Right lung (tissue), 5 donors: ENCODE measurements around the gene UNC5B. TPM values are rescaled to one million over a fixed set of nuclear protein-coding genes. Genes with fewer than 3 reads are reported as not detected.
A peak's percentile ranks its signal among the peaks of the same experiment; 100 is the strongest.
"Not testable (repeated sequence)": the region's sequence is repeated elsewhere in the genome, so short reads cannot be mapped to it uniquely, and the experiment has no call there.

ENCODE experiments used
- DNase-seq, 2 donors: peaks; one replicate each; pipeline ENCODE4 v3.0.0-alpha.2; 2013
- polyA plus RNA-seq, 5 donors: library from polyadenylated mRNA; unstranded; fragments of 120-200 nt; gene quantifications; one replicate each; pipeline versions ENCODE4 v1.2.1 to v1.2.3, GENCODE V29; 2013; ENCODE audit warnings: inconsistent platforms in 1 of 5, low replicate concordance in 1 of 5; ENCODE audit not compliant: insufficient read length in 5 of 5, insufficient read depth in 1 of 5

Gene UNC5B
- polyA plus RNA-seq, 5 donors = 19.4 to 21.0 (median 19.4) TPM

DNA sequence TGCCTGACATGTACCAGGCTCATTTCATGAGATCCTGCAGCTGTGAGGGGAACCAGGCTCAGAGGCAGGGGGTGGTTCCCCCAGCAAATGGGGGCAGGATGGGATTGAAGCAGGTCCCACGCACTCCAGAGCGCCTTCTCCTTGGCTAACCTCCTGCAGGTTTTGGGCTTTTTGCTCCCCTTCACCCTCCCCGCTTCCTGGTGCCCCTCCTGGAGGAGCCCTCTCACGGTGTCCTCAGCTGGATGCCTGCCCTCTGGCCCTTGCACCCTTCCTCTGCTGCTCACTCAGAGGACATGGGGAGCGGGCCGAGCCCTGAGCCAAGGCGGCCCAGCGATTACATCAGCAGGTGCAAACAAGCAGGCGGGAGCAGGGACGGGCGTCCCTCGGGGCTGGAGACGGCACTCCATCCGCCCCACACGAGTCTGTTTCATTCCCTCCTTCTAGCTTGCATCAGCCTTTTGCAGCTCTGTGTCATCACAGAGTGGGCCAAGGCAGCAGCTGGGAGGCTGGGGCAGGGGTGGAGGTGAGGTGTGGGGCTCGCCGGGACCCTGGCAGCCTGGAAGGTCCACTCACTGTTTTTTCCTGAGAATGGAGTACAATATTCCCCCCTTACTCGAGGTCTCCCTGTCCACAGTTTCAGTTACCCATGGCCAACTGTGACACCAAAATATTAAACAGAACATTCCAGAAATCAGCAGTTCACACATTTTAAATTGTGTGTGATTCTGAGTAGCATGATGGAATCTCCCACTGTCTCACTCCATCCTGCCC lies 54.0 kb downstream of the UNC5B start:
- no peak for DNase-seq

DNA sequence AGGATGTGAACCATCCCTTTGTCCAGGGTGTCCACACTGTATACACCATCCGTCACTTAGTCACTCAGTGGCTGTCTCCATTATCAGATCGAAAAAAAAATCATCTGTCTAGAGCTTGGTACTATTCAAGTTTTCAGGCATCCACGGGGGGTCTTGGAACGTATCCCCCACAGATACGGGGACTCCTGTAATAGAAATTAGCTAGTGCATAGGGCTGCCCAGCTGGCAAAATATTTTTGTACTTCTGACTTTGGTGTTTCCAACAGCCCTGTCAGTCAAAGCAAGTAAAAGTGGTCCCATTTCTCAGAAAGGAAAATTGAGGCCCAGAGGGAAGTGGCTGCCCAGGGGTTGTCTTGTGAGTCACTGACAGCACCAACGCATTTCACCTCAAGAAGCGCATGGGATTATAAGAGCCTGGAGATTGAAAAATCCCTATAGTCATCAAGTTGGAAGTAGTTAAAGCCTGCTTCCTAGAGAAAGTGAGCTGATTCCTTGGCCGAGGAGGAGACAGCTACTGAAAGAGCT lies 54.6 kb downstream of the UNC5B start:
- DNase-seq = no peak

DNA sequence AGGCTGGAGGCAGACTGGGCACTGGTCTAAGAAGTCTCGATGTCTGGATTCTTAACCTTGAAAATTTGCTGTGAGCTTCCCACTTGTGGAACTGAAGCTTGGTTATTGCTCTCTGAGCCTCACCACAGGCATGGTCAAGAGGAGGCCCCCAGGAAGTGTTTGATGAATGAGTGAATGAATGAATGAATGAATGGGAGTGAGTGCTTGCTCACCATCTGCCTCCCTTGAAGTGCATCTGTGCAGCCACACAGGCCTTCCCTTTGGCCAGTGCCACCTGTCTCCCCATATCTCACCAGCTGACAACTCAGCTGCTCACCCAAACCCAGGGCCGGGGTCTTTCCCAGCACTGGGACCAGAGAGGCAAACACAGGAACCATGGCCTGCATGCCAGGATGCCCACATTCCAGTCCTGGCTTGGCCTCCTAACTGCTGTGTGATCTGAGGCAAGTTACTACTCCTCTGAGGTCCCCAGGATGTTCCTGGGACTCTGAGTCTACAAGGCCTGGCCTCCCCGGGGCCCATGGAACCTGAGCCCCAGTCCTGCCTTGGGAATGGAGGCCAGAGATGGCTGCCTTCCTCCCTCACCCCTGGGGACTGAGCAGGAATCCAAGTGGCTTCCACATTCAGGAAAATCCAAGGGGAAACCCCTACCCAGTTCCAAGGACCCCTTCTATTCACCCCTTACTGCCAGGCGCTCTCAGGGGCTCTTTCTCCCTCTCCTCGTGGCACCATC lies 55.3 kb downstream of the UNC5B start:
- DNase-seq = no peak

DNA sequence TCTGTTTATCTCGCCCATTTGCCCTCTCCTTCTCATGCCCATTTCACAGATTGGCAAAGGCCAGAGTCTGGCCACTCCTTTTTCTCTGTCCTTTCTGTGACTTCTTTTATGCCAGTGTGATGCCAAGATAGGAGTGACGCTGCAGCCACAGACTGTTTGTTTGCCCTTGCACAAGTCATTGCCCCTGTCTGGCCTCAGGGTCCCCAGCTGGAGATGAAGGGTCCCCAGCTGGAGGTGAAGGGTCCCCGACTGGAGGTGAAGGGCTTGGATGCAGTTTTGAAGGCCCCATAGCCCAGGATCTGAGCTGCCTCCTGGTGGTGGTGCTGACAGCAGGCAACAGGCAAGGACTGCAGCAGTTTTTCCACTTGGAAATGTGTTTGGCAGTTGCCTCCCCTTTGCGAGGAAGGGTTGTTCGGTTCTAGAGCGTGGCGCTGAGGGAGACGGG lies 55.9 kb downstream of the UNC5B start:
- no peak for DNase-seq

GRCh38 chr10:71268758-71269157 lies 56.4 kb downstream of the UNC5B start:
- DNase-seq = no peak

GRCh38 chr10:71269301-71270288 lies 57.2 kb downstream of the UNC5B start:
- DNase-seq = no peak

DNA sequence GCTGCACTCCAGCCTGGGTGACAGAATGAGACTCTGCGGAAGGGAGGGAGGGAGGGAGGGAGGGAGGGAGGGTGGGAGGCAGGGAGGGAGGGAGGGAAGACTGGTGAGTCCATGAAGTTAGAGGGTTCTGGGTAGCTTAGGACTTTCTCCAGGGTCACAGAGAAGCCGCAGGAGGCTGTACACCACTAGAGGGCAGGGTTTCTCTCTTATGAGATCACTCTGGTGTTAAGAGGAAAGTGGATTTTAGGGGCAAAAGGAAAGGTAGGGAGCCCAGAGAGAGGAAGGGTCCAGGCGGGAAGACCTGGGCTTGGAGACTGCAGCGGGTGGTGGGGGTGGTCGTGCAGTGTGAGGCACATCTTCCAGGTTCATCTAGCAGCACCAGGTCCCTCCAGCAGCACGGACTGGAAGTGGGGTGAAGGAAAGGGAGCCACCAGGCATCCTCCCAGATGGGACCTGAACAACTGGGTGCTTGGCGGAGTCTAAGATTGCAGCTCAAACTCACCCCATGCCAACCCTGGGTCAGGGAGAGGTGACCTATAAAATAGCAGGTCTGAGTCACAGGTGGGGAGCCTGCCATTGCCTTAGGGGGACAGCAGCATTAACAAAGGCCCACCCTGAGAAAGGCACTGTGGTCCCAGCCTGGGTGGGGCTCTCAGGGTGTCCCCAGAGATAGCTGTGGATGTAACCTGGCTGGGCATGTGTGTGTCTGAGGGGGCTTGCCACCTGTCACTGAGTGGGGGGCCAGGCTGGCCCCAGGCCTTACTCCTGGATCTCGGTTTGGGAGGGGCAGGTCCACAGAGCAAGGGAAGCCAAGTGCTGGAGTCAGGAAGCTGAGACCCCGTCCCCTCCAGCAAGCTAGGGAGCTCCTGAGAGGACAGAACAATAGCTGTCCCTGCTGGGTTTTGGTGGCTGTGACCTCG lies 58.2 kb downstream of the UNC5B start:
- peak in 1 of 2 donors; percentile 52 for DNase-seq

GRCh38 chr10:71271662-71272055 lies 59.3 kb downstream of the UNC5B start:
- DNase-seq = no peak

- DNase-seq = no peak
Observed at GRCh38 chr10:71272056-71272771, 59.8 kb downstream of the UNC5B start.

- not testable (repeated sequence) for DNase-seq
Observed at GRCh38 chr10:71272974-71273373, 60.6 kb downstream of the UNC5B start.

- no peak for DNase-seq
Observed at GRCh38 chr10:71273506-71273905, 61.1 kb downstream of the UNC5B start.

DNA sequence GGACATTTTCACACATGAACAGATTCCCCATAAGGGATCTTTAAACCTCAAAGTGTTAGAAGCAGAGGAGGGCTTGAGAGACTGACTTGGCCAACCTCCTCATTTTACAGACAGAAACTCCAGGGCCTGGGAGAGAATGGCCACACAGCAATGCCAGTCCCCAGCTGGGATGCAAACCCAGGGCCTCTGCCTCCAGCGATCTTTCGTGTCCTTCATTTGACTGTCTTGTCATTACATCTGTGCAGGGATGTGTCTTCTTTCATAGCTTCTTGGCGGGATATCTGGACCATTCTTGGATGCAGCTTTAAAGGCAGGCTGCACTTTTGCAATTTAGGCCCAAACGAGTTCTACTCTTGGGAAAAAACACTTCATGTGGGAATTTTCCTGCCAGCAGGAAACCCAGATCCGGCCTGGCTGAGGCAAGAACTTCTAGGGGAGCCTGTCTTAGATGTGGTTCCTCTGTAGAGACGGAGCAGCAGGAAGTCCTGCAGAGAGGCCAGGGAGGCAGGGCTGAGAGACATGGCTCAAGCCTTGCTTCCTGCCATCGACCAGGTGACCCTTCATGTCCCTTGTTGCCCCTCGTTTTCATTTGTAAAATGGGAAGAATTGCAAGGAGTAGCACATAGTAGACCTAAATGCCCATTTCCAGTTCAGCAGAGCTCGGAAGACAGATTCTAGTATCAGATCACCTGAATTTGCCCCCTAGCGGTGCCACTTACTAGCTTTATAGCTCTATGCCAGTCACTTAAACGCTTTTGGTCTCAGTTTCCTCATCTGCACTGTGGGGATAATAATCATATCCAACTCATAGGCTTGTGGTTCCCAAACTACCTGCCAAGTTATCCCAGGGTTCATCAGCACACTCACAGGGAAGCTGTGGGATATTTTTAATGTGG lies 62.8 kb downstream of the UNC5B start:
- DNase-seq = no peak

GRCh38 chr10:71276873-71277272 lies 64.5 kb downstream of the UNC5B start:
- DNase-seq = no peak

DNA sequence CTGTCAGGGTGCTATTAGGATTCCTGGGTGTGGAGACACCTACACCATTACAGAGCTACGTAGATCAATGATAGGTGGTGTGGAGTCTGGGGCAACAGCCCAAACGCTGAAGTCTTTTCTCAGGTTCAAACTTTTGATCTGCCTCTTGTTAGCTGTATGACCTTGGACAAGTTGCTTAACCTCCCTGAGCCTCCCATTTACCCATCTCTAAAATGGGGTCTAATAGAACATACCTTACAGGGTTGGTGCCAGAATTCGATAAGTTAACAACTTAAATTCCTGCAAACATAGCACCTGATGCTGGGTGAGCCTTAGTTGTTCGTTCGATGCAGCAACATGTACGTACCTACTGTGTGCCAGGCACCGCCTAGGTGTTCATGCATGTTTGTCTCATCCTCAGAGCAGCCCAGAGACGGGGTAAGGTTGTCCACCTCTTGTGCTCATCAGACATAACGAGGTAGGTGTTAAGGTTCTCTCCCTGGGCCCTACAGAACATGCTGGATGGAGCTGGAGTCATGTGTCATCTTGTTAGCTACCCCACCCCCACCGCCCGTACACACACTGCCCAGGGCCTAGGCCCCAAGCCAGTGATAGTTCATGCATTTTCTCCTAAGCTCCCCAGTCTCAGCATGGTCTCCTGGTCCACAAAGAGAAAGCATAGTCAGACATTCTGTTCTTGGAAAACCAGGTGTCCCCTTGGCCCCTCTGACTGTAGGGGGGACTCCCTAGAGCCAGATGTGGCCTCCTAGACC lies 65.7 kb downstream of the UNC5B start:
- DNase-seq = no peak

GRCh38 chr10:71278691-71279588 lies 66.6 kb downstream of the UNC5B start:
- DNase-seq = no peak

- no peak for DNase-seq
Observed at GRCh38 chr10:71279590-71280170, 67.3 kb downstream of the UNC5B start.

GRCh38 chr10:71280216-71280615 lies 67.8 kb downstream of the UNC5B start:
- DNase-seq = no peak
